Right hindlimb (tissue), 1 donor: Measurements from ENCODE around the gene GOLGA6L6.
"Not testable (repeated sequence)": the region's sequence is repeated elsewhere in the genome, so short reads cannot be mapped to it uniquely, and the experiment has no call there.

Experiments used
- DNase-seq: peaks from one replicate; pipeline ENCODE4 v3.0.0-alpha.2; 2018

The GOLGA6L6 gene, protein sequence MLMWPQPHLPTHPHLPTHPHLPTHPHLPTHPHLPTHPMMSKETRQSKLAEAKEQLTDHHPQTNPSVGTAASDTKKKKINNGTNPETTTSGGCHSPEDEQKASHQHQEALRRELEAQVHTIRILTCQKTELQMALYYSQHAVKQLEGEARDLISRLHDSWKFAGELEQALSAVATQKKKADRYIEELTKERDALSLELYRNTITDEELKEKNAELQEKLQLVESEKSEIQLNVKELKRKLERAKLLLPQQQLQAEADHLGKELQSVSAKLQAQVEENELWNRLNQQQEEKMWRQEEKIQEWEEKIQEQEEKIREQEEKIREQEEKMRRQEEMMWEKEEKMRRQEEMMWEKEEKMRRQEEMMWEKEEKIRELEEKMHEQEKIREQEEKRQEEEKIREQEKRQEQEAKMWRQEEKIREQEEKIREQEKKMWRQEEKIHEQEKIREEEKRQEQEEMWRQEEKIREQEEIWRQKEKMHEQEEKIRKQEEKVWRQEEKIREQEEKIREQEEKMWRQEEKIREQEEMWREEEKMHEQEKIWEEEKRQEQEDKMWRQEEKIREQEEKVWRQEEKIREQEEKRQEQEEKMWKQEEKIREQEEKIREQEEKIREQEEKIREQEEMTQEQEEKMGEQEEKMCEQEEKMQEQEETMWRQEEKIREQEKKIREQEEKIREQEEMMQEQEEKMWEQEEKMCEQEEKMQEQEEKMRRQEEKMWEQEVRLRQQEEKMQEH

DNA sequence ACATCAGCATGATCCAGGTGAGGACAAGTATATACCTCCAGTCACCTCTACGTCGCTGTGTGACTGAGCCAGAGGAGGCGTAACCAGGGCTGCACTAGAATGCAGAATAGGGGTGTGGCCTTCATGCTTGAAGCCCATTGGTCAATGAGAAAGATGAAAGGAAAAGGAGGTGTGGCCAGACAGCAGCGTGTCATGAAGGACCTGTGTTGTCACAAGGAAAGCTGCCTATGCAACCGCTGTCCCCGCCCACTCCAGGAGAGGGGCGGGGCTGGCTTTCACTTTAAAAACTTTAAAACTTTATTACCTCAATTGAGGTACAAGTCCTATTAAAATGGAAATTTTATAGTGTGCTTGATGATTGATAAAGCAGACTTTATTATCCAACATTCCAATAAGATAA lies at the start of gene GOLGA6L6:
TSS of gene GOLGA6L6 (minus strand) at position 101 of the 400 bp plus-strand sequence. CDS start at position 10, 91 bp downstream.
- DNase-seq = not testable (repeated sequence)

DNA sequence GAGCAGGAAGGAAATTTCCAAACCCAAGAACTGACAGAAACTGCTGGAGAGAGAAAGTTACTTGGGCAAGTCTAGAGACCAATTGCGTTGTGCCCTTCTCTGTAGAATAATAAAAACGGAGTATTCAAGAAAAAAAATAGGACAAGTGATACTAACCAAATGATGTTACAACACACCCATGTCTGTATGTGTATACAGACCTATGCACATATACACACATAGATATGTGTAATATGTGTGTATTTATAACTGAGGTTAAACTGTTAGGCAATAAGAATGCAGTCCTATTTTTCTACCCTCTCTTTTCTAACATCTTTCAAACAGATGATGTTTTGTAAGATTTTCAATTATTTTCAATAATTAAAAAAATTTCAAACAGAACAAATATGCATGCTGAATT lies 48.5 kb upstream of the GOLGA6L6 start:
- DNase-seq = not testable (repeated sequence)

DNA sequence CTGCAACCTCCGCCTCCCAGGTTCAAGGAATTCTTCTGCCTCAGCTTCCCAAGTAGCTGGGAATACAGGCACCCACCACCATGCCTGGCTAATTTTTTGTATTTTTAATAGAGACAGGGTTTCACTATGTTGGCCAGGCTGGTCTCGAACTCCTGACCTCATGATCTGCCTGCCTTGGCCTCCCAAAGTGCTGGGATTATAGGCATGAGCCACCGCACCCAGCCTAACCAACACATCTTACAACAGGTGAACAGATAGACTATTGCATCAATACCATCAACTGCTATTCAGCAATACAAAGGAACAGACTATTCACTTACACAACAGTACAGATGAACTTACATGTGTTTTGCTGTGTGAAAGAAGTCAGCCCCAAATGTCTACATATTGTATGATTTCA lies 45.2 kb upstream of the GOLGA6L6 start:
- DNase-seq = not testable (repeated sequence)

DNA sequence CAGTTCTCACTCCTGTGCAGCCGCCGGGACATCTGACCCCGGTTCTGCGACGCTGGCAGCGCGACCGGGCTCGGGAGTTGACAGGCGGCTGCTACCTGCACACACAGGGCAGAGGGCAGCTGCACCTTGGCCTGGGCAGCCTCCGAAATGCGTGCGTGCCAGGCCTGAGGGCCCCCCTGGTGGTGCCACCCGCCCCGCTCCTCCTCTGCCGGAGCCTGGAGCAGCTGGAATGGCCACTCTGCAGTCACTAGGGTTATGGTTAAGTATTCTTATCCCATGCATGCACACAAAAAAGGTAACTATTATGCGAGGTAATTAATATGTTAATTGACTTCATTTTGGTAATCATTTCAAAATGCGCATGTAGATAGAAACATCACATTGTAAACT lies 41.1 kb upstream of the GOLGA6L6 start:
- not testable (repeated sequence) for DNase-seq

DNA sequence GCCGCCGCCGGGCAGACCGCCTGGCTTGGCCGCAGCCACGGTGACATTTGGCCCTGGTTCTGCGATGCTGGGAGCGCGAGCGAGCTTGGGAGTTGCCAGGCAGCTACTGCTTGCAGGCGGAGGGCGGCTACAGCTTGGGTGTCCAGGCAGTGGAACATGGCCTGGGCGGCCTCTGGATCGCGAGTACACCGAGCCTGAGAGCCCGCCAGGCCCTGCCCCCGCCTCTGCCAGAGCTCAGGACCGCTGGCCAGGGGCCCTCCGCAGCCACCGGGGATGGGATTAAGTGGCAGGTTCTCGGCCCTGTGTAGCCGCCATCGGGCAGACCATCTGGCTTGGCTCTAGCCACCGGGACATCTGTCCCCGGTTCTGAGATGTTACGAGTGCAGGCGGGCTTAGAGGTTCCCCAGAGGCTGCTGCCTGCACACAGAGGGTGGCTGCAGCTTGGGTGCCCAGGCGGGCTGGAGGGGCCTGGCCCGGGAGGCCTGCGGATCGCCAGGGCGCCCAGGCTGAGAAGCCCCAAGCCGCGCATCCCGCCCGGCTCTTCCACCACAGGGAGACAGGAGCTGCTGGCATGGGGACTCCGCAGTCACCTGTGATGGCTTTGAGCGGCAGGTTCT lies 40.6 kb upstream of the GOLGA6L6 start:
- not testable (repeated sequence) for DNase-seq

DNA sequence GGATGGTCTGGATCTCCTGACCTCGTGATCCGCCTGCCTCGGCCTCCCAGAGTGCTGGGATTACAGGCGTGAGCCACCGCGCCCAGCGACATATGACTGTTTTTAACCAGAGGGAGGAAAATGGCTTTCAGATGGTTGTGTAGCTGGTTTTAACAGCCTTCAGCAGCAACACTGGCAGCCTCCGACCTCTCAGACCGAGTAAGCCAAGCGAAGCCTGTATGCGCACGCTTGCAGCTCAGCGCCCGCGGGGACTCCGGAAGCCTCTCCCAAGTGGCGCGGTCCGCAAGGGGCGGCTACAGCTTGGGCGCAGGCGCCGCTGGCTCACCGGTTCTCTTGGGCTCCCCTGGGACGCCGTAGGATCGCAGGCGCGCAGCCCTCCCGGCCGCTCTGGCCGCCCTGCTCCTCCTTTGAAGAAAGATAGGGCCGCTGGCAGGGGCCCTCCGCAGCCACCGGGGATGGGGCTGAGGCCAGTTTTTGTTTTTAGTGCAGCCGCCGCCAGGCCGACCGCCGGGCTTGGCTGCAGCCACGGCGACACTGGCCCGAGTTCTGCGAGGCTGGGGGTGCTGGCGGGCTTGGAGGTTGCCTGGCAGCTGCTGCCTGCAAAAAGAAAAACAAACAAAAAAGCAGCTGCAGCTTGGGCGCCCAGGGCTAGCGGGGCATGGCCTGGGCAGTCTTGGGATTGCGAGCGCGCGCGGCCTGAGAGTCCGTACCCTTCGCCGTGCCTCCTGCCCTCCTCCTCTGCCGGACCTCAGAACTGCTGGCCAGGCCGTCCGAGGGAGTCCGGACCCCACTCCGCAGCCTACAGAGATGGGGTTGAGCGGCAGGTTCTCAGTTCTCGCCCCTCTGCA lies 39.9 kb upstream of the GOLGA6L6 start:
- not testable (repeated sequence) for DNase-seq

DNA sequence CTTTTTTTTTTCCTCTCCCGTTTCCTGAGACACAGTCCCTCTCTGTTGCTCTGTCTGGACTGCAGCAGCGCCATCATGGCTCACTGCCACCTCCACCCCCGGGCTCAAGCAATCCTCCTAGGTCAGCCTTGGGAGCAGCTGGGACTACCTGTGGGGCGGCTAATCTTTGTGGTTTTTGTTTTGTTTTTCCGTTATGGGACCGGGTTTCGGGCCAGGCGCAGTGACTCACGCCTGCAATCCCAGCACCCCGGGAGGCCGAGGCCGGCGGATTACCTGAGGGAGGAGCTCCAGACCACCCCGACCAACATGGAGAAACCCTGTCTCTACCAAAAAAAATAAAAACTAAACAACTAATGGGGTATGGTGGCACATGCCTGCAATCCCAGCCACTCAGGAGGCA lies 38.1 kb upstream of the GOLGA6L6 start:
- DNase-seq = not testable (repeated sequence)

DNA sequence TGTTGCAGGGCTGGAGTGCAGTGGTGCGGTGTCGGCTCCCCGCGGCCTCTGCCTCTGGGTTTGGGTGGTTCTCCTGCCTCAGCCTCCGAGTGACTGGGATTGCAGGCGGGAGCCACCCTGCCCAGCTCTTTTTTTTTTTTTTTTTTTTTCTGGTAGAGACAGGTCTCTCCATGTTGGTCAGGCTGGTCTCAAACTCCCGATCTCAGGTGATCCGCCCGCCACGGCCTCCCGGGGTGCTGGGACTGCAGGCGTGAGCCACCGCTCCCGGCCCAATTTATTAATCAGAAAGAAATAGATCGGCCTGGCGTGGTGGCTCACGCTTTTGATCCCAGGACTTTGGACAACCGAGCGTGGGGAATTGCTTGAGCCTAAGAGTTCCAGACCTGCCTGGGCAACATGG lies 9.7 kb upstream of the GOLGA6L6 start:
- DNase-seq = not testable (repeated sequence)

DNA sequence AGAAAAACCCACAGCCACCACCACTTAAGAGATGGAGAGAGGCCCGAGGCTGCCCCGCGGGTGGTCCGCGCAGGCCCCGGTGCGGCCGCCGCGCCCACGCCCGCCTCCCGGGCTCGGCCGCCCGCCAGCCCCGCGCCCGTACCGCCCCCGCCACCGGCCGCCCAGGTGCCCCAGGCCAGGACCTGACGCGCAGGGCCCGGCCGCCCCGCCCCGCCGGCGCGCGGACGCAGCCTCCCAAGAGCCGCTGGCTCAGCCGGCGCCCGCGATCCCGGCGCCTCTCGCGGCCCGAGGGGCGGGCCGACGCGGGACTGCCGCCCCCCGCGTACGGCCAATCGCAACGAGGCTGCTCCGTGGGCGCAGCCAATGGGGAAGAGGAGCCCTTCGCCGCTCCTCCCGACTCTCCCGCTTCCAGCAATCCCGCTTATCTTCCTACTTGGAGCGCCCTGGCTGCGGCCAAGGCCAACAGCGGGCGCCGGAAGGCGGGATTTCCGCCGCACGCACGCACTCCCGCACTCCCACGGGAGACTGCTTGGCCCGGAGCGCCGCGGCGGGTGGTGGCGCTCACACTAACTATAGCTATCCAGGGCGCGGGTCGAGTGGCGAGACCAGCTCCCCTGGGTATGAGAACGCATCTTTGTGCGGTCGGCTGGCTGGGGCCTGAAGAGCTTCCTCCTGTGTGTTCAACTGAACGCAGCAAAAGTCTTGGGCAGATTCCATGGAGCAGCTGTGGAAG lies 35.5 kb downstream of the GOLGA6L6 start:
- DNase-seq = not testable (repeated sequence)

DNA sequence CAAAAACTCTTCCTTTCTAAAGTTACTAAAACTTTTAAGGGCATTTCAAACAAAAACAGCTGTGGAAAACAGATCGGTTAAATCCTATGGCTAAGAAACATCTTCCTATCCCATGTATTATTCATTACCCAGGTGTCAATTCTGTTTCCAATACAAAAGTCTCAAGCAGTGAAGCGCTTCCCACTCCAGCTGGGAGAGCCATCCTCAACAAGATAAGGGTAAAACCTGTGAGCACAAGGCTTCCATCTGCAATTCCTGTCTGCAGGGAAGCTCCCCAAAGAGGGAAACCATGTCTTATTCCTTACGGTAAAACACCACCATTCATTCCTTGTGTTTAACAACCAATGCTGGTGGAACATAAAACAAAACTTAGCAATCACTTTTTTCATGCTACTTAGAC lies 38.8 kb downstream of the GOLGA6L6 start:
- DNase-seq = not testable (repeated sequence)

DNA sequence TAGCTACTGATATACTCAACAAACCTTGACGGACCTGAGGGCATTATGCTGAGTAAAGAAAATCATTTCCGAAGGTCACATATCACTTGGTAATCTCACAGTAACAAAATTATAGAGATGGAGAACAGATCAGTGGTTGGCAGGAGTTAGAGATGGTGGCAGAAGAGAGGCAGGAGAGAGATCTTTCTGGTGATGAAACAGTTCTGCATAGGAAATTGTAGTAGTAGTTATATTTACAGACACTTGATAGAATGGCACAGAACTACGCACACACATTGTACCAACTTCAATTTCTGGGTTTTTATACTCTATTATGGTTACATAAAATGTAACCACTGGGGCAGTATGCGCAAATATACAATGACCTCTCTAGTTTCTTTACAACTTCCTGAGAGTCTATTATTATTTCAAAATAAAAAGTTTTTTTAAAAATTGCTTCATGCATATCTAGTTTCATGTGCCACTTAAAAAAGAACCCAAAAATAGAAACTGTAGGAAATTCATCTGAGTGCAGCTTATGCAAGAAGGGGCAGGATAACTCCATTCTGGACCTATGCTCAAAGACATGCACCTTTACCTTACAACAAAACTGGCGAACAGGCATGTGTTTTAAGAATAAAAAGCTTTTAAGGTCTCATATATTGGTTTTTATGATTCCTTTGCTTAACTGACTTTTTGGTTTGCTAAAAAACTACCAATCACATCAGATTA lies 39.9 kb downstream of the GOLGA6L6 start:
- DNase-seq = not testable (repeated sequence)

DNA sequence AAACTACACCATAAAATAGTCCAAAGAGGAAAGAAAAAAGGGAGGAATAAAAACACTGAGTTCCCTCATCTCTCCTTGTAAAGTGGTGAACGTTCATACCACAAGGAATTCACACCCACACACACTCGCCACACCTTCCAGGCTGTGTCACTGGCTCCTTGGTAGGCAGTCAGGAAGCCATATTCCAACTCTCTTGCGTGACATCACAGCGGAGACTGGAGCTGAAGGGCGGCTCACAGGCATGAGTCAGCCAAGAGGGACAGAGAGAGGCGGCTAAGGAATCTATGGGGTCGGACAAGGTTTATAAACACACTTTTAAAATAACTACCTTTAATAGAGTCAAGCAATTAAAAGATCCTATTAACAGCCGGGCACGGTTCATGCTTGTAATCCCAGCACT lies 43.8 kb downstream of the GOLGA6L6 start:
- DNase-seq = not testable (repeated sequence)

DNA sequence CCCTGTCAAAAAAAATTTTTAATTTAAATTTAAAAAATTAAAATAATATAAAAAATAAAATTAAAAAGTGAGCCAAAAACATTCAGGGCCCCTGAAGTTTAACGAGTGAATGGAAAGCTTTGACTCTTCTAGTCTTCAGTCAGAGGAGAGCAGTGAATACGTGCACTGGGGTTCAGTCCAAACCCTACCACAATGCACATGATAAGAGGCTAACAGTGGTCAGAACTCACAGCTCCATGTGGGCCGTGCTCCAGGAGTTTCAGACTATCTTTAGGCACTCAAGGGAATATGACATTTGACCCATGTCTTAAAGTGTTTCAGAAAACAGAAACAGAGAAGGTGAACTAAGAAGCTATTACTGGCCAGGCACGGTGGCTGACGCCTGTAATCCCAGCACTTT lies 48.6 kb downstream of the GOLGA6L6 start:
- DNase-seq = not testable (repeated sequence)

DNA sequence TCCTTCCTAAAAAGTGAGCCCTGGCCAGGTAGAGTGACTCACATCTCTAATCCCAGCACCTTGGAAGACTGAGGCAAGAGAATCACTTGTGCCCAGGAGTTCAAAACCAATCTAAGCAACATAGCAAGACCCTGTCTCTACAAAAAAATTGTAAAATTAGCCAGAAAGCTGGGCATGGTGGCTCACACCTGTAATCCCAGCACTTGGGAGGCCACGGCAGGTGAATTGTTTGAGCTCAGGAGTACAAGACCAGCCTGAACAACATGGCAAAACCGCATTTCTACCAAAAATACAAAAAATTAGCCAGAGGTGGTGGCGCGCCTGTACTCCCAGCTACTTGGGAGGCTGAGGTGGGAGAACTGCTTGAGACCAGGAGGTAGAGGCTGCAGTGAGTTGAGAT lies 49.0 kb downstream of the GOLGA6L6 start:
- not testable (repeated sequence) for DNase-seq

DNA sequence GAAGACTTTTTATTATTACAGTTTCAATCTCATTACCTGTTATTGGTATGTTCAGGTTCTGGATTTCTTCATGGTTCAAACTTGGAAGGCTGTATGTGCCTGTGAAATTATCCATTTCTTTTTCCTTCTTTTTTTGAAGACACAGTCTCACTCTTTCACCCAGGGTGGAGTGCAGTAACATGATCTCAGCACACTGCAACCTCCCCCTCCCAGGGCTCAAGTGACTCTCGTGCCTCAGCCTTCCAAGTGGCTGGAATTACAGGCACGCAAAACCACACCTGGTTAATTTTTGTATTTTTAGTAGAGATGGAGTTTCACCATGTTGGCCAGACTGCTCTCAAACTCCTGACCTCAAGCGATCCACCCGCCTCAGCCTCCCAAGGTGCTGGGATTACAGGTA lies 52.3 kb downstream of the GOLGA6L6 start:
- not testable (repeated sequence) for DNase-seq
